K562 (cell line): ENCODE results near the gene LINGO3. TPM values are rescaled to one million over a fixed set of nuclear protein-coding genes. Genes with fewer than 3 reads are reported as not detected.

ENCODE experiments used
- ETV6 ChIP-seq, 3 experiments: fragments of 150-350 bp in 1 of 3; sonication (generic) in 1 of 3; formaldehyde crosslinking in 1 of 3; IDR thresholded peaks; 2 replicates each; pipeline versions ENCODE4 v1.6.1 to v1.8.0; 2014 to 2022; ENCODE audit warnings: borderline replicate concordance in 2 of 3, low read depth in 2 of 3, antibody characterized with exemption in 1 of 3, low read length in 1 of 3, mild to moderate bottlenecking in 1 of 3, missing genetic modification reagents in 1 of 3
- JUN ChIP-seq, 2 experiments: sonication (generic) in 1 of 2; formaldehyde crosslinking in 1 of 2; IDR thresholded peaks; 2 replicates each; pipeline versions ENCODE4 v1.6.1 to v1.8.0; 2012 to 2022; ENCODE audit warnings: borderline replicate concordance in 2 of 2, mild to moderate bottlenecking in 2 of 2, improper control_type of control experiment in 1 of 2, low read depth in 1 of 2, low read length in 1 of 2, missing genetic modification reagents in 1 of 2
- MYNN ChIP-seq, 2 experiments: sonication (generic); formaldehyde crosslinking in 1 of 2; IDR thresholded peaks; 2 replicates each; pipeline versions ENCODE4 v1.5.0 to v1.6.1; 2016 to 2020; ENCODE audit warnings: antibody characterized with exemption in 1 of 2, missing genetic modification reagents in 1 of 2
- OTX1 ChIP-seq: fragments of 450-650 bp; formaldehyde crosslinking; IDR thresholded peaks from 2 replicates; pipeline ENCODE4 v1.4.0; 2022; ENCODE audit warnings: mild to moderate bottlenecking
- POLR3G ChIP-seq: IDR thresholded peaks from 2 replicates; pipeline ENCODE4 v1.6.1; 2011; ENCODE audit not compliant: insufficient read length, insufficient replicate concordance; ENCODE audit errors: extremely low read depth
- TAF1 ChIP-seq: IDR thresholded peaks from 2 replicates; pipeline ENCODE4 v1.6.1; 2011; ENCODE audit warnings: mild to moderate bottlenecking, low read length, moderate library complexity; ENCODE audit not compliant: insufficient read depth, control insufficient read depth, severe bottlenecking; ENCODE audit errors: extremely low read depth
- TOE1 ChIP-seq, 2 experiments: fragments of 450-650 bp in 1 of 2; sonication (generic) in 1 of 2; formaldehyde crosslinking in 1 of 2; IDR thresholded peaks; 2 replicates each; pipeline versions ENCODE4 v1.7.1 to v1.8.0; 2016 to 2022; ENCODE audit warnings: borderline replicate concordance in 2 of 2, mild to moderate bottlenecking in 2 of 2, antibody characterized with exemption in 1 of 2, inconsistent platforms in 1 of 2, low read depth in 1 of 2, missing genetic modification reagents in 1 of 2, moderate library complexity in 1 of 2
- ZNF507 ChIP-seq: conservative IDR thresholded peaks from 2 replicates; pipeline ENCODE4 v1.6.1; 2017; ENCODE audit warnings: missing genetic modification characterization, missing compliant biosample characterization
- polyA plus RNA-seq, 8 experiments: library from polyadenylated mRNA; depleted of rRNA in 4 of 8; stranded (reverse) in 5 of 8; unstranded in 3 of 8; fragments of >200 nt; fragmentation: Nextera tagmentation in 2 of 8; fragmentation: Illumina TruSeq in 1 of 8; extraction: Ambion mirVana in 2 of 8; extraction: Trizol in 1 of 8; gene quantifications; 2 replicates each; pipeline versions ENCODE4 v1.2.1 to v1.2.3, GENCODE V29; 2011 to 2014; ENCODE audit warnings: inconsistent platforms in 1 of 8, missing spikeins in 1 of 8
- total RNA-seq, 7 experiments: library from RNA; depleted of rRNA in 6 of 7; stranded (reverse); fragments of >200 nt in 6 of 7; fragmentation: Illumina TruSeq in 2 of 7; extraction: Trizol in 2 of 7; gene quantifications; 2 replicates each; pipeline versions ENCODE4 v1.2.1 to v1.2.3, GENCODE V29; 2011 to 2021; ENCODE audit warnings: low replicate concordance in 1 of 7
- TF ChIP-seq, protein P1 (sequence below), 2 experiments: fragments of 450-650 bp in 1 of 2; sonication (generic) in 1 of 2; formaldehyde crosslinking in 1 of 2; IDR thresholded peaks; 2 replicates each; pipeline versions ENCODE4 v1.7.1 to v1.9.0; 2016 to 2022; ENCODE audit warnings: inconsistent platforms in 1 of 2, mild to moderate bottlenecking in 1 of 2, missing genetic modification reagents in 1 of 2
- TF ChIP-seq, protein P2 (sequence below): fragments of 450-650 bp; IDR thresholded peaks from 2 replicates; pipeline ENCODE4 v1.6.1; 2017; ENCODE audit warnings: mild to moderate bottlenecking, moderate library complexity
- TF ChIP-seq, protein P3 (sequence below), 2 experiments: fragments of 450-650 bp in 1 of 2; sonication (generic) in 1 of 2; formaldehyde crosslinking in 1 of 2; IDR thresholded peaks in 1 of 2; conservative IDR thresholded peaks in 1 of 2; 2 replicates each; pipeline versions ENCODE4 v1.6.1 to v1.8.1; 2016 to 2023; ENCODE audit warnings: mild to moderate bottlenecking in 2 of 2, moderate library complexity in 2 of 2, inconsistent platforms in 1 of 2, missing genetic modification reagents in 1 of 2

Gene LINGO3
- total and polyA plus RNA-seq, 9 of the 15 experiments (the other 6 are each of a cell fraction or from before 2014, with no cell fraction given), result 0.03 to 0.05 (median 0.03) TPM; not detected in 6

DNA sequence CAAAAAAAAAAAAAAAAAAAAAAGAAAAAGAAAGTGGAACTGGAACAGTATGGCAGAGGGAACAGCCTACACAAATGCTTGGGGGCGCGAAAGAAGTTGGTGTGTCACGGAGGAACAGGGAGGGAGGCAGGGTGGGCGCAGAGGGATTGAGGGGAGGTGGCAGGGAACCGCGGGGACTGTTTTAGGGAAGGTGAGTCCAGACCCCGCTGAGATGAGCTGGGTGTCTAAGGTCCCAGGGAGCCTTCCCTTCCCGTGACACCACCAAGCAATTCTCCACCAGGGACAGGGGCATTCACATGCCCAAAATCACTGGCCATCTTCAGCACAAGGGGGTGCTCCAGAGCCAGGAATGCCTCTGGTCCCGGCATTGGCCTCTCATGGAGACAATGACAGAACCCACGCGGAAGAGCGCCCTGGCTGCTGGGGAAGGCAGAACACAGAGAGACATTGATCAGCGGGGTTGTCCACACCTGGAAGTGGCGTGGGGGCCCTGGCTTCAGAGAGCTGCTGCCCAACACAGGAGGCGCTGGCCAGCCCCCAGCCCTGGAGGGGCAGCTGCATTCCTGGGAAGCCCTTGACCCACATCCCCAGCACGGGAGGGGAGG, 32.9 kb downstream of the LINGO3 start (continued):
- TF ChIP-seq, protein P1, sequence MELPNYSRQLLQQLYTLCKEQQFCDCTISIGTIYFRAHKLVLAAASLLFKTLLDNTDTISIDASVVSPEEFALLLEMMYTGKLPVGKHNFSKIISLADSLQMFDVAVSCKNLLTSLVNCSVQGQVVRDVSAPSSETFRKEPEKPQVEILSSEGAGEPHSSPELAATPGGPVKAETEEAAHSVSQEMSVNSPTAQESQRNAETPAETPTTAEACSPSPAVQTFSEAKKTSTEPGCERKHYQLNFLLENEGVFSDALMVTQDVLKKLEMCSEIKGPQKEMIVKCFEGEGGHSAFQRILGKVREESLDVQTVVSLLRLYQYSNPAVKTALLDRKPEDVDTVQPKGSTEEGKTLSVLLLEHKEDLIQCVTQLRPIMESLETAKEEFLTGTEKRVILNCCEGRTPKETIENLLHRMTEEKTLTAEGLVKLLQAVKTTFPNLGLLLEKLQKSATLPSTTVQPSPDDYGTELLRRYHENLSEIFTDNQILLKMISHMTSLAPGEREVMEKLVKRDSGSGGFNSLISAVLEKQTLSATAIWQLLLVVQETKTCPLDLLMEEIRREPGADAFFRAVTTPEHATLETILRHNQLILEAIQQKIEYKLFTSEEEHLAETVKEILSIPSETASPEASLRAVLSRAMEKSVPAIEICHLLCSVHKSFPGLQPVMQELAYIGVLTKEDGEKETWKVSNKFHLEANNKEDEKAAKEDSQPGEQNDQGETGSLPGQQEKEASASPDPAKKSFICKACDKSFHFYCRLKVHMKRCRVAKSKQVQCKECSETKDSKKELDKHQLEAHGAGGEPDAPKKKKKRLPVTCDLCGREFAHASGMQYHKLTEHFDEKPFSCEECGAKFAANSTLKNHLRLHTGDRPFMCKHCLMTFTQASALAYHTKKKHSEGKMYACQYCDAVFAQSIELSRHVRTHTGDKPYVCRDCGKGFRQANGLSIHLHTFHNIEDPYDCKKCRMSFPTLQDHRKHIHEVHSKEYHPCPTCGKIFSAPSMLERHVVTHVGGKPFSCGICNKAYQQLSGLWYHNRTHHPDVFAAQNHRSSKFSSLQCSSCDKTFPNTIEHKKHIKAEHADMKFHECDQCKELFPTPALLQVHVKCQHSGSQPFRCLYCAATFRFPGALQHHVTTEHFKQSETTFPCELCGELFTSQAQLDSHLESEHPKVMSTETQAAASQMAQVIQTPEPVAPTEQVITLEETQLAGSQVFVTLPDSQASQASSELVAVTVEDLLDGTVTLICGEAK (IDR thresholded peaks at IDR 0.05), result no peak
- TF ChIP-seq, protein P1 (CRISPR knock-in tag; IDR thresholded peaks at IDR 0.05), result no peak
- TF ChIP-seq, protein P2, sequence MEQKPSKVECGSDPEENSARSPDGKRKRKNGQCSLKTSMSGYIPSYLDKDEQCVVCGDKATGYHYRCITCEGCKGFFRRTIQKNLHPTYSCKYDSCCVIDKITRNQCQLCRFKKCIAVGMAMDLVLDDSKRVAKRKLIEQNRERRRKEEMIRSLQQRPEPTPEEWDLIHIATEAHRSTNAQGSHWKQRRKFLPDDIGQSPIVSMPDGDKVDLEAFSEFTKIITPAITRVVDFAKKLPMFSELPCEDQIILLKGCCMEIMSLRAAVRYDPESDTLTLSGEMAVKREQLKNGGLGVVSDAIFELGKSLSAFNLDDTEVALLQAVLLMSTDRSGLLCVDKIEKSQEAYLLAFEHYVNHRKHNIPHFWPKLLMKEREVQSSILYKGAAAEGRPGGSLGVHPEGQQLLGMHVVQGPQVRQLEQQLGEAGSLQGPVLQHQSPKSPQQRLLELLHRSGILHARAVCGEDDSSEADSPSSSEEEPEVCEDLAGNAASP, result no peak
- TF ChIP-seq, protein P3, sequence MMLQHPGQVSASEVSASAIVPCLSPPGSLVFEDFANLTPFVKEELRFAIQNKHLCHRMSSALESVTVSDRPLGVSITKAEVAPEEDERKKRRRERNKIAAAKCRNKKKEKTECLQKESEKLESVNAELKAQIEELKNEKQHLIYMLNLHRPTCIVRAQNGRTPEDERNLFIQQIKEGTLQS (IDR thresholded peaks at IDR 0.05), result no peak
- TF ChIP-seq, protein P3 (CRISPR knock-in tag; conservative IDR thresholded peaks at IDR 0.05), result no peak
- TF ChIP-seq TOE1 (IDR thresholded peaks at IDR 0.05; ENCODE audit: borderline replicate concordance) (no peak), TOE1 (CRISPR knock-in tag; IDR thresholded peaks at IDR 0.05; ENCODE audit: borderline replicate concordance, low read depth) (no peak), POLR3G (no peak), JUN (IDR thresholded peaks at IDR 0.05; ENCODE audit: borderline replicate concordance, low read depth, low read length) (no peak), JUN (CRISPR knock-in tag; IDR thresholded peaks at IDR 0.05; ENCODE audit: borderline replicate concordance) (no peak), MYNN (IDR thresholded peaks at IDR 0.05) (no peak), MYNN (CRISPR knock-in tag; IDR thresholded peaks at IDR 0.05) (no peak), ZNF507 (tag) (no peak), OTX1 (CRISPR knock-in tag) (no peak), ETV6 (IDR thresholded peaks at IDR 0.05; ENCODE audit: borderline replicate concordance in 1 of 2, low read depth in 2 of 2, low read length in 1 of 2) (no peak), ETV6 (CRISPR knock-in tag; IDR thresholded peaks at IDR 0.05; ENCODE audit: borderline replicate concordance) (no peak), TAF1 (no peak)
